ENCODE results near the gene C14orf93. TPM values are rescaled to one million over a fixed set of nuclear protein-coding genes. Genes with fewer than 3 reads are reported as not detected.

Gene C14orf93
- total RNA-seq, 1 donor from 2014 or later, result 6.6 TPM

Other genes starting within 250 kb of the C14orf93 start
- gene OXA1L, start 243.5 kb downstream of the C14orf93 start, total RNA-seq, result 136 and 203 TPM in 2 replicates
- gene SLC7A7, start 194.7 kb downstream of the C14orf93 start, total RNA-seq, result 27.2 and 38.2 TPM in 2 replicates
- gene MRPL52, start 180.3 kb downstream of the C14orf93 start, total RNA-seq, result 97.6 and 305 TPM in 2 replicates
- gene MMP14, start 173.6 kb downstream of the C14orf93 start, total RNA-seq, result 630 and 804 TPM in 2 replicates
- 187 and 195 TPM in 2 replicates for gene LRP10, start 138.4 kb downstream of the C14orf93 start, total RNA-seq
- gene REM2, start 126.9 kb downstream of the C14orf93 start, total RNA-seq, result not detected in 2 replicates
- 59.1 and 65.2 TPM in 2 replicates for gene RBM23, start 91.0 kb downstream of the C14orf93 start, total RNA-seq
- gene PRMT5, start 80.8 kb downstream of the C14orf93 start, total RNA-seq, result 44.9 and 56.0 TPM in 2 replicates
- gene HAUS4, start 53.1 kb downstream of the C14orf93 start, total RNA-seq, result 25.4 and 38.7 TPM in 2 replicates
- gene AJUBA, start 27.6 kb downstream of the C14orf93 start, total RNA-seq, result 46.5 and 51.0 TPM in 2 replicates
- 244 and 335 TPM in 2 replicates for gene PSMB5, start 24.8 kb upstream of the C14orf93 start, total RNA-seq
- not detected in 2 replicates for gene PSMB11, start 32.1 kb upstream of the C14orf93 start, total RNA-seq
- gene CDH24, start 47.4 kb upstream of the C14orf93 start, total RNA-seq, result 8.9 and 11.9 TPM in 2 replicates
- 91.2 and 142 TPM in 2 replicates for gene ACIN1, start 85.0 kb upstream of the C14orf93 start, total RNA-seq
- 41.0 and 73.7 TPM in 2 replicates for gene C14orf119, start 85.4 kb upstream of the C14orf93 start, total RNA-seq
- gene CIROP, start 94.8 kb upstream of the C14orf93 start, total RNA-seq, result not detected in 2 replicates
- gene CEBPE, start 109.1 kb upstream of the C14orf93 start, total RNA-seq, result not detected in 2 replicates
- gene SLC7A8, start 173.5 kb upstream of the C14orf93 start, total RNA-seq, result 0.29 TPM in 1 of 2 replicates, not detected in the other
- gene RNF212B, start 227.8 kb upstream of the C14orf93 start, total RNA-seq, result not detected in 2 replicates